Cardiac ventricle fibroblast (primary cell): Measurements from ENCODE around the gene XPNPEP3. TPM values are rescaled to one million over a fixed set of nuclear protein-coding genes. Genes with fewer than 3 reads are reported as not detected.

Experiments
- total RNA-seq: library from RNA; depleted of rRNA; stranded (reverse); fragments of >200 nt; gene quantifications from 2 replicates; pipeline ENCODE4 v1.2.3, GENCODE V29; 2015

XPNPEP3 gene
- total RNA-seq: 8.5 and 9.4 TPM in 2 replicates

GRCh38 chr22:40856513-40857308 lies at the start of gene XPNPEP3, which contains the start of gene ST13:
XPNPEP3 (plus strand) TSS chr22:40857148; CDS start chr22:40857182, 34 bp downstream.
ST13 (minus strand) TSS chr22:40856639; CDS start chr22:40856540, 99 bp downstream.

GRCh38 chr22:40818747-40819598 lies 38.0 kb upstream of the XPNPEP3 start, which contains the start of gene SLC25A17:
SLC25A17 (minus strand) TSS chr22:40819346; CDS start chr22:40819248, 98 bp downstream.

GRCh38 chr22:40862013-40862412 lies 5.1 kb downstream of the XPNPEP3 start, which contains the start of gene DNAJB7:
DNAJB7 (minus strand) TSS chr22:40862113; CDS start chr22:40861994, 119 bp downstream.

DNA sequence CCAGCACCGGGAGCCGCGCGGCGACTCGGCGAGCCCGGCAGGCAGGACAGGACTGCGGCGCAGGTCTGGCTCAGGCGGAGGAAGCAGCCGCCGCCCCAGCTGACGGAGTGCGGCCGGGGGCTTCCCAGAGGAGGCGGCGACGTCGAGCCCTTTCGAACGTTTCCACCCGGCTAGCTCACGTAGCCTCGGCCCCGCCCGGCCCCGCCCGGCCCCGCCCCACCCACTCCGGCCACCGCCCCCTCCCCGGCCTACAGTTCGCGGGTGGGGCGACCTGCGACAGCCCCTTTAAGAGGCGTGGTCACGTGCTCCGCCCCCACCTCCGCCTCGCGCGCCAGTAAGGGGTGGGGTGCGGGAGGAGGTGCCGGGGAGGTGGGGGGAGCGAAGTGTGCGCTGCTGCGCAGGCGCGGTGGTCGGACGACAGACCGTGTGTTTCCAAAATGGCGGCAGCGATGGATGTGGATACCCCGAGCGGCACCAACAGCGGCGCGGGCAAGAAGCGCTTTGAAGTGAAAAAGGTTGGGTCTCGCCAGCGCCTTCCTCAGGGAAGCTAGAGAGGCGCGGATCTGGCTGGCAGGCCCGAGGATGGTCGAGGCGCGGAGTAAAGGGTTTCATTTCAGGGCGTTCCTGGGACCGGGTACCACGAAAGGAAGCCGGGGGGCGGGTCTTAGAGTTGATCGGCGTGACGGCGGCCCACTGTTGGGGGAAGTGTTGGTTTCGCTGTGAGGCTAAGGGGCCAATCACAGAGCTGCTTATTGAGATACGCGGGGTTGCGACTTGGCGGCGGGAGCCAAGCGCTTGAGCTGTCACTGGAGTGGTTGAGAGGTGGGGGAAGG lies 94.2 kb downstream of the XPNPEP3 start, which contains the start of gene RBX1:
Gene RBX1, plus strand, starts transcription at position 417 of the 833 bp plus-strand sequence. Its CDS starts 21 bp downstream, at position 438.

Other genes starting within 250 kb of the XPNPEP3 start
- gene MRTFA, start 220.4 kb upstream of the XPNPEP3 start, total RNA-seq: 35.3 and 57.3 TPM in 2 replicates
- gene MCHR1, start 177.7 kb upstream of the XPNPEP3 start, total RNA-seq: 0.39 TPM in 1 of 2 replicates, not detected in the other
- 12.8 and 14.4 TPM in 2 replicates for gene SLC25A17, start 37.8 kb upstream of the XPNPEP3 start, total RNA-seq
- 104 and 144 TPM in 2 replicates for gene ST13, start 509 bp upstream of the XPNPEP3 start, total RNA-seq
- not detected in 2 replicates for gene DNAJB7, start 5.0 kb downstream of the XPNPEP3 start, total RNA-seq
- 37.1 and 50.9 TPM in 2 replicates for gene RBX1, start 94.2 kb downstream of the XPNPEP3 start, total RNA-seq
- gene EP300, start 235.4 kb downstream of the XPNPEP3 start, total RNA-seq: 32.7 and 36.6 TPM in 2 replicates